Midbrain (tissue), 1 donor: ENCODE data around the gene TIGD1.

ENCODE experiments used
- DNase-seq: peaks from one replicate; lab custom pipeline; 2025; lab: John Stamatoyannopoulos, UW

The TIGD1 gene

GRCh38 chr2:232523682-232524597 lies 26.4 kb downstream of the TIGD1 start:
- peak; percentile 25 for DNase-seq

GRCh38 chr2:232523402-232523681 lies 27.0 kb downstream of the TIGD1 start:
- DNase-seq = no peak

GRCh38 chr2:232522623-232523401 lies 27.5 kb downstream of the TIGD1 start:
- no peak for DNase-seq

- DNase-seq = peak; percentile 47
These were observed 28.3 kb downstream of the TIGD1 start for GRCh38 chr2:232521959-232522622.

- DNase-seq = no peak
These were observed 29.3 kb downstream of the TIGD1 start for GRCh38 chr2:232521098-232521497.

- no peak for DNase-seq
These were observed 29.9 kb downstream of the TIGD1 start for GRCh38 chr2:232520489-232520888.

GRCh38 chr2:232519581-232520438 lies 30.5 kb downstream of the TIGD1 start, which contains the start of gene PRSS56:
Gene PRSS56, plus strand, starts transcription at chr2:232520388. Its CDS starts 211 bp downstream, at chr2:232520599.
- no peak for DNase-seq

- no peak for DNase-seq
These were observed 31.5 kb downstream of the TIGD1 start for GRCh38 chr2:232518844-232519243.

GRCh38 chr2:232516551-232516950 lies 33.8 kb downstream of the TIGD1 start:
- DNase-seq = no peak

GRCh38 chr2:232515639-232516038 lies 34.7 kb downstream of the TIGD1 start:
- no peak for DNase-seq

GRCh38 chr2:232513353-232513752 lies 37.0 kb downstream of the TIGD1 start:
- DNase-seq = no peak

GRCh38 chr2:232512602-232513001 lies 37.8 kb downstream of the TIGD1 start:
- DNase-seq = no peak

GRCh38 chr2:232511336-232511890 lies 38.9 kb downstream of the TIGD1 start:
- no peak for DNase-seq

GRCh38 chr2:232508251-232508650 lies 42.1 kb downstream of the TIGD1 start:
- DNase-seq = no peak

GRCh38 chr2:232506709-232507108 lies 43.6 kb downstream of the TIGD1 start:
- no peak for DNase-seq

- DNase-seq = no peak
These were observed 44.5 kb downstream of the TIGD1 start for GRCh38 chr2:232505856-232506255.

GRCh38 chr2:232504438-232504837 lies 45.9 kb downstream of the TIGD1 start:
- DNase-seq = no peak

GRCh38 chr2:232503809-232504323 lies 46.5 kb downstream of the TIGD1 start:
- DNase-seq = no peak

- no peak for DNase-seq
These were observed 47.2 kb downstream of the TIGD1 start for GRCh38 chr2:232502911-232503808.

GRCh38 chr2:232502511-232502910 lies 47.8 kb downstream of the TIGD1 start:
- DNase-seq = no peak
